Endothelial cell of umbilical vein (primary cell): ENCODE measurements around the gene IFIT3. TPM values are rescaled to one million over a fixed set of nuclear protein-coding genes. Genes with fewer than 3 reads are reported as not detected.

Source experiments
- BruUV-seq: library from RNA; stranded (reverse); fragments of 400-500 nt; replicated peaks from 2 replicates; lab custom pipeline; 2021; lab: Mats Ljungman, UMichigan
- CTCF ChIA-PET: fragments of 300-600, 350-600 bp; sonication (Branson Sonifier 250); formaldehyde crosslinking; loops from one replicate; lab custom pipeline; 2021; ENCODE audit warnings: antibody characterized with exemption, inconsistent platforms; lab: Charles Lee
- POLR2A ChIA-PET: fragments of 300-600, 350-600 bp; sonication (Branson Sonifier 250); formaldehyde crosslinking; loops from one replicate; lab custom pipeline; 2021; ENCODE audit warnings: antibody characterized with exemption, inconsistent platforms; lab: Charles Lee
- DNase-seq: peaks from one replicate; pipeline ENCODE4 v3.0.0-alpha.2; 2011; ENCODE audit warnings: low read depth, low spot score
- FAIRE-seq: peaks from 2 replicates; lab custom pipeline; 2011; peaks lifted over from hg19 to GRCh38; lab: Jason Lieb, UNC
- H2AFZ ChIP-seq: 2 replicates; pipeline ENCODE4 v1.6.0; 2012; ENCODE audit warnings: low read depth, low read length, control low read depth, inconsistent platforms
- H3K27ac ChIP-seq: 2 replicates; pipeline ENCODE4 v1.5.1; 2011; ENCODE audit warnings: low read depth, mild to moderate bottlenecking, control low read depth, low read length, moderate library complexity; ENCODE audit not compliant: insufficient read depth
- H3K27me3 ChIP-seq, 2 experiments: 2 replicates each; pipeline versions ENCODE4 v1.6.0 to v1.6.1; 2011; ENCODE audit warnings: low read length in 2 of 2, mixed read lengths in 1 of 2; ENCODE audit not compliant: control insufficient read depth in 2 of 2, insufficient read depth in 2 of 2
- H3K36me3 ChIP-seq, 2 experiments: 2 replicates in 1 of 2; 3 replicates in 1 of 2; pipeline ENCODE4 v1.5.1; 2011; ENCODE audit warnings: low read length in 2 of 2, mild to moderate bottlenecking in 1 of 2, moderate library complexity in 1 of 2; ENCODE audit not compliant: control insufficient read depth in 2 of 2, insufficient read depth in 2 of 2; ENCODE audit errors: extremely low read depth in 1 of 2
- H3K4me1 ChIP-seq: 3 replicates; pipeline ENCODE4 v1.5.1; 2011; ENCODE audit warnings: mild to moderate bottlenecking, low read length; ENCODE audit not compliant: control insufficient read depth, insufficient read depth; ENCODE audit errors: extremely low read depth
- H3K4me2 ChIP-seq: 2 replicates; pipeline ENCODE4 v1.6.1; 2011; ENCODE audit warnings: low read length, control low read depth, mixed read lengths; ENCODE audit not compliant: insufficient read depth
- H3K4me3 ChIP-seq, 3 experiments: fragments of 200-600 bp in 1 of 3; sonication (generic), shearing (Covaris generic) in 1 of 3; replicated peaks in 1 of 3; 2 replicates each; pipeline ENCODE4 v1.5.1; 2011 to 2016; ENCODE audit warnings: control low read depth in 3 of 3, low read length in 3 of 3, mild to moderate bottlenecking in 2 of 3, inconsistent platforms in 1 of 3, low read depth in 1 of 3, moderate library complexity in 1 of 3; ENCODE audit not compliant: insufficient read depth in 1 of 3
- H3K79me2 ChIP-seq: 2 replicates; pipeline ENCODE4 v1.6.0; 2012; ENCODE audit warnings: low read length, inconsistent platforms; ENCODE audit not compliant: control insufficient read depth, insufficient read depth
- H3K9ac ChIP-seq: replicated peaks from 2 replicates; pipeline ENCODE3; 2011; ENCODE audit warnings: low read length, control low read depth; ENCODE audit not compliant: insufficient read depth; ENCODE audit errors: extremely low read depth
- H3K9me1 ChIP-seq: replicated peaks from 3 replicates; pipeline ENCODE4 v1.6.0; 2011; ENCODE audit warnings: mild to moderate bottlenecking, low read length; ENCODE audit not compliant: control insufficient read depth, insufficient read depth; ENCODE audit errors: extremely low read depth
- H3K9me3 ChIP-seq: replicated peaks from 2 replicates; pipeline ENCODE4 v1.5.1; 2012; ENCODE audit warnings: low read length, inconsistent platforms; ENCODE audit not compliant: control insufficient read depth, insufficient read depth
- H4K20me1 ChIP-seq: replicated peaks from 2 replicates; pipeline ENCODE3; 2011; ENCODE audit warnings: mild to moderate bottlenecking, low read length; ENCODE audit not compliant: control insufficient read depth, insufficient read depth; ENCODE audit errors: extremely low read depth
- CTCF ChIP-seq, 2 donors: IDR thresholded peaks; 1 replicate in 1 of 2; 2 replicates in 1 of 2; pipeline ENCODE4 v1.5.1; 2011; ENCODE audit warnings: low read length in 2 of 2, mild to moderate bottlenecking in 2 of 2, moderate library complexity in 2 of 2, control low read depth in 1 of 2, inconsistent platforms in 1 of 2, low read depth in 1 of 2; ENCODE audit not compliant: insufficient read depth in 1 of 2; ENCODE audit errors: extremely low read depth in 1 of 2
- EZH2 ChIP-seq: IDR thresholded peaks from 2 replicates; pipeline ENCODE4 v1.6.1; 2012; ENCODE audit warnings: borderline replicate concordance, low read depth, mild to moderate bottlenecking, moderate library complexity, low read length, inconsistent platforms; ENCODE audit not compliant: severe bottlenecking
- FOS ChIP-seq: IDR thresholded peaks from 2 replicates; pipeline ENCODE4 v1.6.1; 2011; ENCODE audit warnings: mild to moderate bottlenecking, low read length, moderate library complexity, borderline replicate concordance; ENCODE audit not compliant: insufficient read depth
- GATA2 ChIP-seq: IDR thresholded peaks from 2 replicates; pipeline ENCODE4 v1.7.0; 2011; ENCODE audit warnings: low read depth, mild to moderate bottlenecking, moderate library complexity, mixed read lengths, low read length; ENCODE audit not compliant: insufficient read length, insufficient read depth
- JUN ChIP-seq: IDR thresholded peaks from 2 replicates; pipeline ENCODE4 v1.6.1; 2011; ENCODE audit warnings: borderline replicate concordance, low read depth; ENCODE audit not compliant: insufficient read length, insufficient read depth
- MAX ChIP-seq: IDR thresholded peaks from 2 replicates; pipeline ENCODE4 v1.6.1; 2011; ENCODE audit not compliant: insufficient read depth, insufficient read length
- MYC ChIP-seq: IDR thresholded peaks from one replicate; pipeline ENCODE4 v1.6.1; 2011; ENCODE audit warnings: mild to moderate bottlenecking, low read depth, low read length
- POLR2A ChIP-seq: IDR thresholded peaks from 2 replicates; pipeline ENCODE4 v1.6.1; 2012; ENCODE audit warnings: low read depth, mild to moderate bottlenecking, control low read depth, low read length
- POLR2AphosphoS5 ChIP-seq: IDR thresholded peaks from 2 replicates; pipeline ENCODE4 v1.6.1; 2012; ENCODE audit warnings: low read depth, mild to moderate bottlenecking, control low read depth, low read length, moderate library complexity; ENCODE audit not compliant: insufficient read depth
- dilution Hi-C: fragments of 300-500 bp; cut with MboI; formaldehyde crosslinking; loops from one replicate; pipeline ENCODE4 v1.15.0; 2019; ENCODE audit warnings: low sequenced_read_pairs; ENCODE audit not compliant: extremely low pct_ligation_motif_present
- intact Hi-C: fragments of 100-400 bp; cut with micrococcal nuclease; formaldehyde crosslinking; loops from one replicate; pipeline ENCODE4 v1.10.0; 2022
- polyA plus RNA-seq, 4 experiments: library from polyadenylated mRNA; depleted of rRNA in 3 of 4; stranded (reverse) in 3 of 4; unstranded in 1 of 4; fragments of >200 nt; gene quantifications; 2 replicates each; pipeline versions ENCODE4 v1.2.1 to v1.2.3, GENCODE V29; 2011 to 2012; ENCODE audit warnings: missing spikeins in 1 of 4
- total RNA-seq: library from RNA; stranded (reverse); gene quantifications from 2 replicates; pipeline ENCODE4 v1.2.3, GENCODE V29; 2021

IFIT3 gene
- total and polyA plus RNA-seq, 2 donors (not counting 3 experiments of a cell fraction or from before 2014, with no cell fraction given): 1.2 to 3.1 TPM

GRCh38 chr10:89305766-89306433, 21.9 kb upstream of the IFIT3 start:
- H3K4me3 ChIP-seq: no peak overlapping the region
- no peaks in the 10 kb centered on the region for H4K20me1 ChIP-seq
- no peaks in the 10 kb centered on the region for H3K36me3 ChIP-seq
- POLR2A ChIA-PET: no interaction called here
- CTCF ChIA-PET: interaction anchor here (1.4 to 1.8 kb wide), 2 partner anchors 63 kb away, joined by 3 to 4 read pairs; no protein-coding TSS in a partner anchor
- intact Hi-C loops: no loop called here
- H3K9me1 ChIP-seq: no peaks in the 10 kb centered on the region
- H2AFZ ChIP-seq: no peak overlapping the region
- dilution Hi-C loops: no loop called here
- BruUV-seq: no TSS peak
- TF ChIP-seq GATA2 (no peak), MAX (no peak), CTCF (IDR thresholded peaks at IDR 0.05; ENCODE audit: extremely low read depth in 1 of 2, insufficient read depth in 1 of 2, low read depth in 1 of 2, low read length in 2 of 2) (no peak), EZH2 (no peak), JUN (no peak), MYC (no peak), POLR2A (no peak), FOS (no peak), POLR2AphosphoS5 (no peak)
- peaks cover 18 to 25% of the 10 kb centered on the region in 2 experiments for H3K27me3 ChIP-seq
- no peaks in the 10 kb centered on the region for H3K79me2 ChIP-seq
- H3K9me3 ChIP-seq: no peaks in the 10 kb centered on the region
- FAIRE-seq (no peak), DNase-seq (no peak)
- no peak overlapping the region for H3K9ac ChIP-seq
- H3K27ac ChIP-seq: no peak overlapping the region
- peaks cover 10% of the 10 kb centered on the region for H3K4me1 ChIP-seq
- H3K4me2 ChIP-seq: no peak overlapping the region
